Anterior cingulate cortex (tissue), 58 donors: ENCODE measurements around the gene EYA2.
"Not testable (repeated sequence)": the region's sequence is repeated elsewhere in the genome, so short reads cannot be mapped to it uniquely, and the experiment has no call there.

ENCODE experiments used
- DNase-seq, 58 donors: peaks; one replicate each; lab custom pipeline; 2025; lab: John Stamatoyannopoulos, UW

Gene EYA2

DNA sequence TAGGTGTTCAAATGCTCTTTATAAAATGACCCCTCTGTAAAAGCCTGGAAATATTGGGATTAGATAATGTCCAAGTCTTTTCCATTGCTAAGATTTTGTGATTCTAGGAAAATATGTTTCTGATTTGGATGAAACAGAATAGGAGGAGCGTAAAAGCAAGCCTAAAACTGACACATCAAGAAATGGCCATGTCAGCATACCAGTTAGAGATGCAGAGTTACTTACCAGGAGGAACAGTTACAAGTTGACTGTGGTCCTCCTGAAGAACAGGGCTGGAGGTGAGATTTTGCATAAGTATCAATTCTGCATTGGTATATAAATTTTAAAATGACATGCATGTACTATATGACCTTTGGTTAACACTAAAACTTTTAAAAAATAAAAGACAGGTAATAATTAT, 35.3 kb downstream of the EYA2 start:
- no peak for DNase-seq

DNA sequence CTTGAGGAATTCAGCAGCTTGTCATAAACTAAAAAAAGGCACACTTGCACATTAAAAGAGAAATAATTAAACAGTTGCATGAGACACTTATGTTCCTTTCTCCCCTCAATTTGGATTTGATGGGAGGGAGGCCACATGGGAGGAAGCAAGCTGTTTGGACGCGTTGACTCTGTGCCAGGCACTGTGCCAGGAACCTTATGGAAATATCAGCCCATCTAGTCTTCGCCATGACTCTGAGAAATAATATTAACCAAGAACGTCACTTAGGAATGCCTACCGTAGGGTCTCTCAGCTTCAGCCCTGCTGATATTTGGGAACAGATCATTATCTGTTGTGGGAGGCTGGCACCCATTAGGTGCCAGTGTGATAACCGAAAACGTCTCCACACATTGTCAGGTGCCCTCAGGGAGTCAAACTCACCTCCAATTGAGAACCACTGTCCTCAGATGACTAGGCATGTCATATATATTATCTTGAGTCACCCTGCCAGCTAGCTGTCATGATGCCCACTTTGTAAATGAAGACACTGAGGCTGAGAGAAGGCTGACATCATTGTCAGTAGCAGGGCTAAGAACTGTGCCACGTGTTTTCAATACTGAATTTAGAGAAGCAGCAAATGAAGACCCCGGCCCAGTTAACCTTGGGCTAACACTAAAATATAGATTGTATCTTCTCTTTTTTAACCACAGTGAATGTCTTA, 36.1 kb downstream of the EYA2 start:
- no peak for DNase-seq

DNA sequence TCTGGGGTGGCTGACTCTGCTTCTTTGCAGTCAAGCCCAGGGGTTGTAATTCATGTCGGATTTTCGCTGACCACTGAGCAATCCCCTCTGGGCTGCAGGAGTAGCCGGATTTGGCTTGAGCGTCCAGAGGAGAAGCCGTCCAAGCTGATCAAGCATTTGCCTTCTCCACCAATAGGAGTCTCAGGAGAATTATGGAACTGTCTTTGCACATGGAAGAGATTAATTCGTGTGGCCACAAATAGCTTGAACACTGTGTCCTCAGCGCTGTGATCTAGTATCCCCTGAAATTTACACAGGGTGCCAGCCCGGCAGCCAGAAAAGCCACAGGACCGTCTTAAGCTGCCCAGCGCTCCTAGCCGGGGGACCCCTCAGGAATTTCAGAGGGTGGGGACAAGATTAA, 37.1 kb downstream of the EYA2 start:
- DNase-seq, result no peak

DNA sequence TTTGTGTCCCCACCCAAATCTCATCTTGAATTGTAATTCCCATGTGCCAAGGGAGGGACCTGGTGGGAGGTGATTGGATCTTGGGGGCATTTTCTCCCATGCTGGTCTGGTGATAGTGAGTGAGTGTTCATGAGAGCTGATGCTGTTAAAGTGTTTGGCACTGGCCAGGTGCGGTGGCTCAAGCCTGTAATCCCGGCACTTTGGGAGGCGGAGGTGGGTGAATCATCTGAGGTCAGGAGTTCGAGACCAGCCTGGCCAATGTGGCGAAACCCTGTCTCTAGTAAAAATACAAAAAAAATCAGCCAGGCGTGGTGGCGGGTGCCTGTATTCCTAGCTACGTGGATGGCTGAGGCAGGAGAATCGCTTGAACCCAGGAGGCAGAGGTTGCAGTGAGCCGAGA, 37.8 kb downstream of the EYA2 start:
- DNase-seq, result not testable (repeated sequence)

DNA sequence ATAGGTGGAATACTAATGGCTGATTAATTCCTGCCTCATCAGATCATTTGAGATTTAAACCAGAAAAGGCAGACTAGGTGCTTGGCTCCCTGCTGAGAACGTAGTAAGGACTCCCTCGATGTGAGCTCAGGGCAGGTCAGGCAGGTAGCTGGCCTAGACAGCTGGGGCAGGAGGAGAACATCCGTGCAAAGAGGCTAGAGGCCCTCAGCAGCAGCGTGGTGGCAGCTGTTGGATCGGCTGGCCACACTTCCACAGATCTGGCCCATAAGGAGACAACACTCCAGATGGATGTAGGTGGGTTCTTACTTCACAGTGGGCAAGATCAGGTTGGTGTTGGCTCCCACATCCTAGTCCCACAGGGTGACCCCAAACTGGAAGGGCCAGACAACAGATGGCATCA, 38.5 kb downstream of the EYA2 start:
- no peak for DNase-seq

DNA sequence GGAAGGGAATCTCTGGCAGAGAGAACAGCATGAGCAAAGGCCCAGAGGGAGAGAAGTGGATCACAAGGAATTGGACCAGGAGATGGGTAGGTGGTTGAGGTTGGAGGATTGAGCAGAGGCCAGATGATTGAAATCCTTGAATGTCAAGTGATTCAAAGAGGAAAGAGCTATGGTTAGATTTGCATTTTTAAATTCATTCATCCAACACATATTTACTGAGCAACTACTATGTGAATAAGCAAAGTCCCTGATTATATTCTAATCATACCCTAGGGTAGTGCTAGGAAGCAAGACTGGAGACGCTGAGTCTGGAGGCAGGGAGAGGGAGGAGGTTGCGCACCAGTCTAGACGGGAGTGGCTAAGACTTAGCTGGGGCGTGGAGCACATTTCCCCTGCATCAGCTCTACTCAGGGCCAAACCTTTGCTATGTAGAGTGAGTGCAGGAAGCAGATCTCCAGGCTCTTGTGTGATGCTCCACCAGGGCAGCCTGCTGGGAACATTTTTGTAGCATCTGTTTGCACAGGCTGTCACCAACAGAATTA, 40.2 kb downstream of the EYA2 start:
- no peak for DNase-seq

DNA sequence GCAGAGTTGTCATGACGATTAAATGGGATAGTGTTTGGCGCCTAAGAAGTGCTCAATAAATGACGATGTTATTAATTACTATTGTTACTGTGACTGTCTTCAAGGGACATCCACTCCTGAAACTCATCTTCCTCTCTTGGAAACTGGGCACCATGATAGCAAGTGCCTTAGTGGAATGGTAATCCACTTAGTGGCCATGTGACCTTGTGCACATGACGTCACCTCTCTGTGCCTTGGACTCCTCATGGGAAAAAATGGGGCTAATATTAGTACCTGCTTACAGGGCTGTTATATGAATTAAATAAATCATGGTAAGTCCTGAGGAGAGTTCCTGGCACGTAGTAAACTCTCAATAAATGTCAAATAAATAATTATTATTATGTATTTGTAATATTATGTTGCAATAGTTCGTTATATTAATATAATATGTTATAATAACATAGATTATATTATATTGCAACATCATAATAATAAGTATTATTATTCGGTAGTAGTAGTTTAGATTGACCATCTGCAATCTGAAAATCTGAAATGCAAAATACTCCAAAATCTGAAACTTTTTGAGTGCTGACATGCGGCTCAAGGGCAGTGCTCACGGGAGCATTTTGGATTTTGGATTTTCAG, 40.9 kb downstream of the EYA2 start:
- no peak for DNase-seq

DNA sequence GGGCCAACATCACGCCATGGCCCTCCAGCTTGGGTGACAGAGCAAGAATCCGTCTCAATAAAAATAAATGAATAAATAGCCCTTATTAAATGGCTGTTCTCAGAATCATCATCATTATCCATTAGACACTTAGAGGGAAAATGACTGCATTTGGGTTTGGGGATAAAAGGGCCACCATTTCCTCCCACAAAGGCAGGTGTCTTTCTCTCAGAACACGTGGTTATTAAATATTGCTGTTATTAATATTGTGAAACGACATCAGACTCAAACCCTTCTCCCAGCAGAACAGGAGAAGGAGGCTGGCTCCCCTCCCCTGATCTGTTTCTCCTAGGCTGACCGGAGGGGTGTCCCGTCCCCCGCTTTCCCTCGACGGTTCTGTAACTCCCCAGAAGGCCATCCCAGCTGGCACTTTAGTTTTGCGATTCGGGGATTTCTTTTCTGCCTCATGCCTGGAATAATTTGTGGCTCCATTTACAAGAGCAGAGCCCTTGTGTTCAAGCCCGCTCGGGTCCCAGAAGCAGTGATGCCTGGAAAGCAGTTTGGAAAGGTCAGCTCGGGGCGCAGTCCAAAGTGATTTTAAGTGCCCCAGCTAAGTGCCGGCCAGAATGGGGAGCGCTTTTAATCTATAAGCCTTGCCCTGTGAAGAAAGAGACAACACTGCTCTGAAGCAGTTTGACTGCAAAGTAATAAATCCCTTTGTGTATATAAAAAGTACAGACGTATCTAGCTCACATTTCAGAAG, 41.9 kb downstream of the EYA2 start:
- peak in 6 of 58 donors; percentile 4 to 26 (median 7) for DNase-seq

DNA sequence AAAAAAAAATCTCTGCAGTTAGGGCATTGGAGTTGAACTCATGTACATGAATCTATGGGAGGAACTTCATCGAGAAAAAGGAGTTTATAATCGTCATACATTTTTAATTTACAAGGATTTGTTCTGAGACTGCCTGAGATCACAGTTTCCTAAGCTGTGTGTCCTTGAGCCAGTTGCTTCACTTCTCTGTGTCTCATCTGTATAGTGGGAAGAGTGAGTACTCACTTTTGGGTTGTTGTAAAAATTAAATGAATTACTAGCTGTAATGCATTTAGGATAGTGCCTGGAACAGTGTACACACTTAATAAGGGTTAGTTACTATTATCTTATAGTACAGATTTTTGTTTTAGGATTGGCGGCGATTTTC, 42.5 kb downstream of the EYA2 start:
- no peak for DNase-seq

DNA sequence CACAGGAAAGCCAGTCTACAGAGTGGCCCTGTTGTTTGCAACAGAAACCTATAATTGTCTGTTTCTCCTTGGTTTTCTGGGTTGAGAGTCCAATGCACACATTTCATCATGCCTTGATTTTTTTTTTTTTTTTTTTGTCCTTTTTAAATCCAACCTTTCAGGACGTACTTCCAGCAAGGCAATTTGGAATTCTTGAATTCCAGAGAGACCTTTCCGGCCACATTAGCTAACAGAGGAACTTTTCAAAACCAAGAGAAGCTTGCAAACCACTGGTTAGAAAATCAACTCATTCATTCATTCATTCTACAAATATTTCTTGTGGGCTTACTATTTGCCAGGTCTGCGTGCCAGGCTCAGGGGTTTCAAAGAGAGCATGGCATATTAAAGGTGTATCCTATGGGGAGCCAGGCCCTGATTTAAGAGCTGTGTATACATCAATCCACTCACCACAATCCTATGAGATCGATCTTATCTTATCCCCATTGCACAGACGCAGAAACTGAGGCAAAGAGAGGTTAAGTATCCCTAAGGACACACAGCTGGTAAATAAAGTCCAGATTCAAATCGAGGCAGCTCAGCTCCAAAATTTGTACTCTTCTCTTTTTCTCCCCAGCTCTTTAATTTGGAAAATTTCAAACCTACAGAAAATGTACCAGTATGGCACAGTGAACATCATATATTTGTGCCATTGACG, 43.0 kb downstream of the EYA2 start:
- DNase-seq, result no peak

DNA sequence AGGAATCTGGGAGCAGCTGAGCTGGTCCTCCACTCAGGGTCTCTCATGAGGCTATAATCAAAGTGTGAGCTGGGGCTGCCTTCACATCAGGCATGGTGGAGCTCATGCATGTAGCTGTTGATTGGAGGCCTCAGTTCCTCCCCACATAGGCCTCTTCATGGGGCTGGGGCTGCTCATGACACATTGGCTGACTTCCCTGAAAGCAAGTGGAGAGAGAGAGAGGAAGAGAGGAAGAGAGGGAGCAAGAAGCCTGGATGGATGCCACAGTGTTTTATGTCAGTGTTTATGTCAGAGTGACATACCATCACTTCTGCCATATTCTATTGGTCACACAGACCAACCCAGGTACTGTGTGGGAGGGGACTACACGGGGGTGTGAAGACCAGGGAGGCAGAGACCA, 43.8 kb downstream of the EYA2 start:
- DNase-seq, result no peak

DNA sequence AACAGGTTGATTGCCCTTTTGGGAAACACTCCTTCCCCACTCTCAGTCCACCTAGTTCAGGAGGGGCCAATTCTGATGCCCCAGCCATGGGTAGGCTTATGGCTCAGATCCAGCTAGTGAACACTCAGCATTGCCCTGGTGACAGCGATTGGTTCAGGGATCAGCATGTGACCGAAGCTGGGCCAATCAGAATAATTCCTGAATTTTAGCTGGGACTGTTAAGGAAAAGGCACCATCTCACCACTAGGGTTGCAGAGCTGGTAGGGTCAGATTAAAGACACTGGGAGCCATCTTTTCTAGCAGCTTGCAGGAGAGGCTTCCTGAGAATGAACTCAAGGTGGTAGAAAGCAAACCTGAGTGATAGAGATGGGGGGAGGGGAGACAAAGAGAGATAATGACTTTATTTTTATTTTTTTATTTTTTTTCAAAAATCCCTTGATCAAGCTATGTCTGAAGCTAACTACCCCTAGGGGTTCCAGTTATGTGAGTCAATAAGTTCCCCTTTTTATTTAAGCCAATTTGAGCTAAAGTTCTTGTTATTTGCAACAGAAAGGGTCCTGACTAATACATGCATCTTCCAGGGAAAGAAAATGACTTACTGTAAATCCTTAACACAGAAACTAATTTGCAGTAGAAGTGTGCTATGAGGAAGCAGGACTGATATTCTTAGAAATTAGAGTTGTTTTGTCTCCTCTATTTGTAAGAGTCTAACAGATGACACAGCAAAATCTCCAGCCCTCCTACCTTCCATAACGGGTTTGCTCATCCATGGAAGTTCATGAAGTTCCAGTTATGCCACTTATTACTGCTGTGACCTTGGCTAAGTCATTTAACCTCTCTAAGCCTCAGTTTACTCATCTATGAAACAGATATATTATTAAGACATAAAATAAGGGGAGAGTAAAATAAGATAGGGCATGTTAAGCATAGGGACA, 44.7 kb downstream of the EYA2 start:
- no peak for DNase-seq

DNA sequence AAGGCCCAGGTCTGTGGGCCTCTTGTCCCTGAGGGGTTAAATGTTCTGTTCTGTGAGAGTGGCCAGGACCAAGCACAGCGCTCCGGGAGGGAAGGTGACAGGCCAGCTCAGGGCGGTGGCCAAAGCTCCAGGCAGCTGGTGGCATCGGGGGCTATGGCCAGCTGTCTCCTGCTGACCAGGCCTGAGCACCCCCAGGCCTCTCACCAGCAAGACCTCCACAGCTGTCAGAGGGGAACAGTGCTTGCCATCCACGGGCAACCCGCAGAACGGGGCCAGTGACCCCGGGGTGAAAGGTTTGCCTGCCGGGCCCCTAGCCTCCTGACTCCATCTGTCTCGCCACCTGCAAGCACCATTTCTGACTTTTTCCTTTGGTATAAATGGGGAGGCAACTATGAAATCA, 46.0 kb downstream of the EYA2 start:
- DNase-seq, result no peak

DNA sequence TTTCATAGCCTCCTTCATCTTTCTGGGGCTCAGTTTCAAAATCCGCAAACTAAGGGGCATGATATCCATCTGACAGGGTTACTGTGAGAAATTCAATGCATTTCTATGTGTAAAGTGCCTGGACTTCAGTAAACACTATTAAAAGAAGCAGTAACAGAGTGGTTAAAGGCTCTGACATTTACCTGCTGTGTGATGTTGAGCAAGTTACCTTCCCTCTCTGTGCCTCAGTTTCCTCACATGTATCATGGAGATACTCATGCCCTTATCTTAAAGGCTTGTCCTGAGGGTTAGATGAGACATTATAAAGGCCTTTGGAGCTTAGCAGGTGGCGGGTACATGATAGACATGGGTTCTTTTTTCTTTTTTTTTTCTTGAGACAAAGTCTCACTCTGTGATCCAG, 46.8 kb downstream of the EYA2 start:
- DNase-seq, result no peak

DNA sequence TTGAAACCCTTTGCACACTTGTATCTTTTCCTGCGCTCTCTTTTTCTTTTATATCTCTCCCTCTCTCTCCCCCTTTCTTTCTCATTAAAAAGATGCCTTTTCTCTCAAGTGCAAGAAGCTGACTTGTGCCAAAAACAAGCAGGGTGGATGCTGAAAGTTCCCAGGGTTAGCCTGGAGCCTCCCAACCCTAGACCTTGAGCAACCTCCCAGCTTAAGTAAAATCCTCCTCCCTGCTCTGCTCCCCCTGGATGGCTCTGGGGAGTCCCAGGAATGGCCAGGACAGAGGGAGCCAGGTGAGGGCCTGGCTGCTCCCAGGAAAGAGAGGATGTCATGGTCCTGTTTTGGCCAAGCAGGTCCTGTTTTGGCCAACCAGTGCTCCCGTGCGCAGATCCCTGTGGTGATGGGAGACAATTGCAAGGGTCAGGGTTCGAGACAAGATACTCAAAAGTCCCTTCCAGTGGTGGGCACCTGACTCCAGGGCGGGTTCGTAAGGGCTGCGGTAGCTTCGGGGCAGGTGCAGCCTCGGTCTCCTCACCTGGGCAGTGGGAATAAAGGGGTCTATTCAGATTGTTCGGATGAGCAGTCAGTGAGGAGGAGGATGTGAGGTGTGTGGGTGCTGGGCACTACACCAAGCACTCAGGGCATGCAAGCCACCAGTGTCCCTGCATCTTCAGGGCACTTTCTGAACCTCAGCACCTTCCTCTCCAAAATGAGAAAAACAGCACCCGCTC, 49.4 kb downstream of the EYA2 start:
- no peak for DNase-seq

DNA sequence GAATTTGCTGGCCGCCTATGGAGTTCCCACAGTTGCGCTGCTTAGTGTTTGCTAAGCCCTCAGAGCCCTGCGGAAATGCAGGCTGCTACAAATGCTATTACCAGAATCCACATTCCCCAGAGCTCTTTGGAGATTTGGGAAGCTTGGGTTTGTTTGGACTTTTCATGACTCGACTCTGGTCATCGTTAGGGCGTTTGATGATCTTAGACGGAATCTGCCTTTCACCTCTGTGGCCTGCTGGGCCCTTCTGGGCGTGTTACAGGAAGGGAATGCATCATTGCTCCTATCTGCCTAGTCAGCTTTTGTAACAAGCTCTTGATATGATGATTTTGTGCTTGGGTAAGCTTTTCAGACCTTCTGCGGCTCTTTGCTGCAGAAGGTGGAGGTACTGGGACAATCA, 50.8 kb downstream of the EYA2 start:
- DNase-seq, result no peak

DNA sequence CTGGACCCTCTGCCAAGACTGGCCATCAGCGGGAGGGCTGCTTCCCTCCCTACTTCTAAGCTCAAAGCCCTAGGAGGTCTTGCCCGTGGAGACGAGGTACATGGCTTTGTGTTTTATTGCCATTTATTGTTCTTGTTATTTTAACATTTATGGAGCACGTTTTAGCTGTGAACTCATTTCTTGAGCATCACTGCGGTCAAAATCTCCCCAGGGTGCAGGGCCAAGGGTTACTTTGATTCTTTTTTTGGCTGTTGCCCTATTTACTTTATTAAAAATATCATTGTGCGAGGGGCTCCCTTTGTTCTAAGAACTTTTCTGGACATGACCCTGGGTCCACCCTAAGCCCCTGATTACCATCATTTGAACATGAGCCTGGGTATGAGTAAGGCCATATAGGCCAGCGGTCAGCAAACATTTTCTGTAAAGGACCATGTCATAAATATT, 51.6 kb downstream of the EYA2 start:
- DNase-seq, result no peak

DNA sequence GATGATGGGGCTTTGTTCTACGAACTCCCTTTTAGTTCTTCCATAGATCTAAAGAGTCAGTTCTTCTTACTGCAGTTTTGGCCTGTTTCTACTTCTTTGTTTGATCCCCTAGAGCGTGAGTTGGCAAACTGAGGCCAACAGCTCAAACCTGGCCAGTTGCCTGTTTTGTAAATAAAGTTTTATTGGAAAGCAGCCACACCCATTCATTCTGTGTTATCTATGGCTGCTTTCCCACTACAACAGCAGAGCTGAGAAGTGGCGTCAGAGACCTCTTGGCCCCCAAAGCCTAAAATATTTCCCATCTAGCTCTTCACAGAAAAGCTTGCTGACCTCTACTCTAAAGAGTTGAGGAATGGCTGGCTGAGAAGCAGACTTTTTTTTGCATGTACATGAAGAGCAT, 52.2 kb downstream of the EYA2 start:
- DNase-seq, result no peak

DNA sequence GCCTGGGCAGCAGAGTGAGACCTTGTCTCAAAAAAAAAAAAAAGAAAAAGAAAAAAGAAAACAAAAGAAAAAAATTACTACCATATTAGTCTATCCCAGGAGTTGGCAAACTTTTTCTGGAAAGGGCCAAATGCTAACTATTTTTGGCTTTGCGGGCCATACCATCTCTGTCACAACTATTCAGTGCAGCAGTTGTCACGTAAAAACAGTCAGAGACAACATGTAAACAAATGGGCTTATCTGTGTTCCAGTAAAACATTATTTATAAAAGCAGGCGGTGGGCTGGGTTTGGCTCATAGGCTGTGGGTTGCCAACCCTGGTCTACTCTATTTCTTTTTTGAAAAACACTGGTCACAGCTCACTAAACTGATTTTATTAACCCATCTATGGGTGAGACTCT, 53.4 kb downstream of the EYA2 start:
- DNase-seq, result no peak
